ENCODE data around the gene MFAP4.
"Not testable (repeated sequence)": the region's sequence is repeated elsewhere in the genome, so short reads cannot be mapped to it uniquely, and the experiment has no call there.

The MFAP4 gene

GRCh38 chr17:19370493-19370960 is 16.5 kb downstream of the MFAP4 start:
- DNase-seq (ENCODE audit: low read depth), result no peak

- DNase-seq (ENCODE audit: low read depth), result no peak
Observed at GRCh38 chr17:19369846-19370492, 17.0 kb downstream of the MFAP4 start.

- DNase-seq (ENCODE audit: low read depth), result no peak
Observed at GRCh38 chr17:19369107-19369778, 17.7 kb downstream of the MFAP4 start.

- no peak for DNase-seq (ENCODE audit: low read depth)
Observed at GRCh38 chr17:19368229-19368628, 18.8 kb downstream of the MFAP4 start.

GRCh38 chr17:19366637-19366972 is 20.4 kb downstream of the MFAP4 start:
- no peak for DNase-seq (ENCODE audit: low read depth)

- no peak for DNase-seq (ENCODE audit: low read depth)
Observed at GRCh38 chr17:19365833-19366636, 21.0 kb downstream of the MFAP4 start.

- DNase-seq (ENCODE audit: low read depth), result no peak
Observed at GRCh38 chr17:19365499-19365817, 21.5 kb downstream of the MFAP4 start.

GRCh38 chr17:19364699-19365498 is 22.1 kb downstream of the MFAP4 start:
- DNase-seq (ENCODE audit: low read depth), result no peak

GRCh38 chr17:19363460-19364035 is 23.4 kb downstream of the MFAP4 start:
- DNase-seq (ENCODE audit: low read depth), result no peak

- no peak for DNase-seq (ENCODE audit: low read depth)
Observed at GRCh38 chr17:19363114-19363438, 23.9 kb downstream of the MFAP4 start.

- DNase-seq (ENCODE audit: low read depth), result peak; percentile 91
Observed at GRCh38 chr17:19362277-19363113, 24.5 kb downstream of the MFAP4 start, which contains the start of gene B9D1. B9D1 (minus strand) TSS chr17:19362723; CDS start chr17:19362569, 154 bp downstream.

GRCh38 chr17:19361944-19362276 is 25.1 kb downstream of the MFAP4 start:
- DNase-seq (ENCODE audit: low read depth), result no peak

GRCh38 chr17:19361326-19361725 is 25.7 kb downstream of the MFAP4 start:
- no peak for DNase-seq (ENCODE audit: low read depth)

GRCh38 chr17:19360772-19361171 is 26.2 kb downstream of the MFAP4 start:
- no peak for DNase-seq (ENCODE audit: low read depth)

GRCh38 chr17:19359856-19360255 is 27.1 kb downstream of the MFAP4 start:
- DNase-seq (ENCODE audit: low read depth), result no peak

- no peak for DNase-seq (ENCODE audit: low read depth)
Observed at GRCh38 chr17:19359151-19359550, 27.8 kb downstream of the MFAP4 start.

- DNase-seq (ENCODE audit: low read depth), result no peak
Observed at GRCh38 chr17:19357761-19358160, 29.2 kb downstream of the MFAP4 start.

- DNase-seq (ENCODE audit: low read depth), result no peak
Observed at GRCh38 chr17:19357351-19357750, 29.6 kb downstream of the MFAP4 start.

- DNase-seq (ENCODE audit: low read depth), result no peak
Observed at GRCh38 chr17:19354748-19355147, 32.2 kb downstream of the MFAP4 start.

GRCh38 chr17:19353401-19353800 is 33.6 kb downstream of the MFAP4 start:
- not testable (repeated sequence) for DNase-seq (ENCODE audit: low read depth)

- no peak for DNase-seq (ENCODE audit: low read depth)
Observed at GRCh38 chr17:19348806-19349205, 38.2 kb downstream of the MFAP4 start.

Data from fibroblast of gingiva (primary cell).